ENCODE results near the gene GPC1.

The GPC1 gene

DNA sequence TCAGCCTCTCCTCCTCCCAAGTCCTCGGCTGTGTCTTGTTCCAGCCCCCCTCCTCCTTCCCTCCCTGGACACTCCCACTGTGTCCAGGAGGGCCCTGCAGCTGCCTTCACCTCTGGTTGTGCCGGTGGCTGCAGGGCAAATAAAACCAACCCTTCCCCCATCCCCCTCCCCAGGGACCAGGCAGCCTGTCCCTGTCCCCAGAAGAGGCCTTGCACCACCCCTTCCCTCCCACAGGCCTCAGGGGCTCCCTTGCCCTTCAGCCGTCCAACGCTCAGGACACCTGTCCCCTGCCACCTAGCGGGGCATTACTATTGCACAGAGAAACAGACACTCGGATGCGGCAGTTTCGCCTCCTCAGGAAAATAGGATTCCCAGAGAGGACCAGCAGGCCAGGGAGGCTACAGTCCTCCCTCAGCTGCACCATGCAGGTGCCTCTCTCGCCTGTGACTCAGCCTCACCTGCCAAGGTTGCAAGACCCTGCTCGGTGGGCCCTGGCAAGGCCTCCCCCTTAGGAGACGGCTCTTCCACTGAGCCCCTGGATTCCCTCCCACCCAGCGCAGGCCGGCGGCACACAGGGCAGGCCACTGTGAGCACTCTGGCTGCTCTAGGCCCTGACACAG is 5.5 kb upstream of the GPC1 start:
- Histone ChIP-seq H3K4me3 (ENCODE audit: low read depth, low read length) (no peak overlapping the region), H3K27me3 (replicated peaks) (no peaks in the 10 kb centered on the region), H3K27ac (no peak overlapping the region), H3K36me3 (replicated peaks) (no peaks in the 10 kb centered on the region)
- TF ChIP-seq, protein P1, sequence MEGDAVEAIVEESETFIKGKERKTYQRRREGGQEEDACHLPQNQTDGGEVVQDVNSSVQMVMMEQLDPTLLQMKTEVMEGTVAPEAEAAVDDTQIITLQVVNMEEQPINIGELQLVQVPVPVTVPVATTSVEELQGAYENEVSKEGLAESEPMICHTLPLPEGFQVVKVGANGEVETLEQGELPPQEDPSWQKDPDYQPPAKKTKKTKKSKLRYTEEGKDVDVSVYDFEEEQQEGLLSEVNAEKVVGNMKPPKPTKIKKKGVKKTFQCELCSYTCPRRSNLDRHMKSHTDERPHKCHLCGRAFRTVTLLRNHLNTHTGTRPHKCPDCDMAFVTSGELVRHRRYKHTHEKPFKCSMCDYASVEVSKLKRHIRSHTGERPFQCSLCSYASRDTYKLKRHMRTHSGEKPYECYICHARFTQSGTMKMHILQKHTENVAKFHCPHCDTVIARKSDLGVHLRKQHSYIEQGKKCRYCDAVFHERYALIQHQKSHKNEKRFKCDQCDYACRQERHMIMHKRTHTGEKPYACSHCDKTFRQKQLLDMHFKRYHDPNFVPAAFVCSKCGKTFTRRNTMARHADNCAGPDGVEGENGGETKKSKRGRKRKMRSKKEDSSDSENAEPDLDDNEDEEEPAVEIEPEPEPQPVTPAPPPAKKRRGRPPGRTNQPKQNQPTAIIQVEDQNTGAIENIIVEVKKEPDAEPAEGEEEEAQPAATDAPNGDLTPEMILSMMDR (IDR thresholded peaks at IDR 0.05; ENCODE audit: low read depth, low read length, missing control alignments) = no peak
- in situ Hi-C loops (cut with HindIII; ENCODE audit: low pct_ligation_motif_present, low sequenced_read_pairs) = loop anchor here (10.0 kb wide), 1 partner anchor 195 kb away; no protein-coding TSS in a partner anchor
- no peak for DNase-seq

DNA sequence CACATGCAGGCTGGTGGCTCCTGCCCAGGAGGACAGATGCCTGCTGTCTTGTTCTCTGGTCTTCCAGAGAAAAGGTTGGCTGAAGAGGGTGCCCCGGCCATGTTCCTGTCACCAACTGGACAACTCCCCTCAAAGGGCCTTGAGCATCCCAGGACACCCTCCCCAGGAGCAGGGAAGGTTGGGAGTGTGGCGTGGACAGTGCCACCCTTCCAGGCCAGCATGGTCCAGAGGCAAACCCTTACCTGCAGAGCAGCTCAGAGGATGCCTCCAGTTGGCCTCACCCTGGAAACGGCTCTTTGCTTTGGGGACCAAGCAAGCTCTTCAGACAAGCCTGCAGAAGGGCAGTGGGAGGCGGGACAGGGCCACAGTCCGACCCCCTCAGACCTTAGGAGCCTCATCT is 4.9 kb upstream of the GPC1 start:
- TF ChIP-seq, protein P1 (IDR thresholded peaks at IDR 0.05; ENCODE audit: low read depth, low read length, missing control alignments) = no peak
- in situ Hi-C loops (cut with HindIII; ENCODE audit: low pct_ligation_motif_present, low sequenced_read_pairs) = loop anchor here (10.0 kb wide), 1 partner anchor 196 kb away; no protein-coding TSS in a partner anchor
- no peak overlapping the region for H3K27ac ChIP-seq
- no peaks in the 10 kb centered on the region for H3K36me3 ChIP-seq (replicated peaks)
- no peak overlapping the region for H3K4me3 ChIP-seq (ENCODE audit: low read depth, low read length)
- no peak for DNase-seq
- no peaks in the 10 kb centered on the region for H3K27me3 ChIP-seq (replicated peaks)

DNA sequence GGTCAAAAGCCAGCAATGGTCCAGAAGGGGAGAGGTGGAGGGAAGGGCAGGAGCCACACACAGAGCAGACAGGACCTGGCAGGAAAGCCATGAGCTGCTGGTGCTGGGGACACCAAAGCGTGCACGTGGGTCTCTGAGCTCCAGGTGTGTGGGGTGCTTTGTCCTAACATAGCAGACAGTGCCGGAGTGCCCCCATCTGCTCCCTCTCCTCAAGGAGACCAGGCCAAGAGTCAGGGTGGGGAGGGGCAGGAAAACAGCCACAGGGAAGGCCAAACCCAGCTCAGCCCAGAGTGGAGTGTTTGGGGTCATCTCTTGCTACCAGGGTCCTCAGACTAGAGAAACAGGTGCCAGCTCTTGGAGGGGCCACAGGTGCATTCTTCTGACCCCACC is 4.2 kb upstream of the GPC1 start:
- Histone ChIP-seq H3K36me3 (replicated peaks) (no peaks in the 10 kb centered on the region), H3K27me3 (replicated peaks) (no peaks in the 10 kb centered on the region)

DNA sequence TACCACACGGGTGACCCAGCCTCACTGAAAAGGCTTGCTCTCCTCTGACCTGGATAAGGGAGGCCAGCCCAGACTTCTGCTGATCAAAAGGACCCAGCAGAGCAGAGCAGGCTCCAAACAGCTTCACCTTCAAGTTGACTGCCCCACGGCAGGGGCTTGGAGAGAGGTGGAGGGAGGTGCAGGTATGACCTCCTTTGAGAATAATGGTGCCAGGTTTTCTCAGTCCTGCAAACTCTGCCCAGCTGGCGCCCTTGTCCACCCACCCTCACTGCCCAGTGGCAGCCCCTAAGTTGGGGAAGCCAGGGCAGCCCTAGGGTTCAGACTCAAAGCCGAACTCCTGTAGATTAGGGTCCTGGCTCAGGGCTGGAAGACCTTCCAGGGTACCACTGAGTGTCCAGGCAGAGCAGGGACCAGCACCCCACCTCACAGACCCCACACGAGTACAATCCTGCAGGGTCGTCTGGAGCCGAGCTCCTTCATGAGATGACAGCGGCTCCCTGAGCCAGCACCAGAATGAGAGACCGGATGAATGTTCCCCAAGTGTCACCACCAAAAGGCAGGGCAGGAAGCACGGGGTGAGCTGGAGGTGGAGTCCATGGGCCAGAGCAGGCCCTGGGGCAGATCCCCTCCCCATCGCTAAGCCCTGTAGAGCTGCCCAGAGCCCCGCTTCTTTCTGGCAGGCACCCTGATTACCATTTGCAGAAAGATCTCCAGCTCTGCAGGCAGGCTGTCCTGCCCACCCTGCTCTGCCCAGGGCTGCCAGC is 3.6 kb upstream of the GPC1 start:
- no peaks in the 10 kb centered on the region for H3K36me3 ChIP-seq (replicated peaks)

More for the DNA sequence above, 4.2 kb upstream of the GPC1 start:
- no peak for DNase-seq
- in situ Hi-C loops (cut with HindIII; ENCODE audit: low pct_ligation_motif_present, low sequenced_read_pairs) = loop anchor here (10.0 kb wide), 1 partner anchor 196 kb away; no protein-coding TSS in a partner anchor
- H3K27ac ChIP-seq = no peak overlapping the region
- no peak overlapping the region for H3K4me3 ChIP-seq (ENCODE audit: low read depth, low read length)
- TF ChIP-seq, protein P1 (IDR thresholded peaks at IDR 0.05; ENCODE audit: low read depth, low read length, missing control alignments) = no peak

DNA sequence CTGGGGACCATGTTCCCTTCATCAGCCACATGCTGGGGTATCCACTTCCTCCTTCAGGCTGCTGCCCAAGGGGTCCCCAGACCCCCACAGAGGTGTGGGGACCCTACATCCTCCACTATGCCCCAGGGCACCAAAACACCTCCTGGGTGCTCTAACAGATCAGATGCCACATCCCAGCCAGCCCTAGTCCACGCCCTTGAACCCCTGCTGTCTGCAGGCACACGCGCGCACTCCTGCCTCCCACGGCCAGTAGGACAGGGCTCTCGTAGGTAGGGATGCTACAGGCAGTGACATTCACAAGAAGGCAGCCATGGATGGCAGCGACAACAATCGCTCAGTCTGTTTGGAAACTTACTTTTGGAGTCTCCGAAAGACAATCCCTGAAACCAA is 3.0 kb upstream of the GPC1 start:
- no peaks in the 10 kb centered on the region for H3K36me3 ChIP-seq (replicated peaks)
- no peak overlapping the region for H3K27ac ChIP-seq
- in situ Hi-C loops (cut with HindIII; ENCODE audit: low pct_ligation_motif_present, low sequenced_read_pairs) = loop anchor here (10.0 kb wide), 1 partner anchor 198 kb away; no protein-coding TSS in a partner anchor
- no peaks in the 10 kb centered on the region for H3K27me3 ChIP-seq (replicated peaks)
- no peak overlapping the region for H3K4me3 ChIP-seq (ENCODE audit: low read depth, low read length)
- TF ChIP-seq, protein P1 (IDR thresholded peaks at IDR 0.05; ENCODE audit: low read depth, low read length, missing control alignments) = no peak
- DNase-seq = no peak

More for the DNA sequence above, 3.6 kb upstream of the GPC1 start:
- in situ Hi-C loops (cut with HindIII; ENCODE audit: low pct_ligation_motif_present, low sequenced_read_pairs) = loop anchor here (10.0 kb wide), 1 partner anchor 197 kb away; no protein-coding TSS in a partner anchor
- TF ChIP-seq, protein P1 (IDR thresholded peaks at IDR 0.05; ENCODE audit: low read depth, low read length, missing control alignments) = no peak
- Histone ChIP-seq H3K27ac (no peak overlapping the region), H3K27me3 (replicated peaks) (no peaks in the 10 kb centered on the region), H3K4me3 (ENCODE audit: low read depth, low read length) (no peak overlapping the region)
- DNase-seq = no peak

All from brain microvascular endothelial cell (primary cell).